GM21360 (cell line): Measurements from ENCODE around the gene NTM.
"Not testable (repeated sequence)": the region's sequence is repeated elsewhere in the genome, so short reads cannot be mapped to it uniquely, and the experiment has no call there.

Experiments
- ATAC-seq: cut with Tn5 transposase; IDR thresholded peaks from one replicate; pipeline ENCODE4 v1.9.1; 2021; ENCODE audit warnings: mild to moderate bottlenecking, moderate library complexity; ENCODE audit not compliant: unreplicated experiment

NTM gene

DNA sequence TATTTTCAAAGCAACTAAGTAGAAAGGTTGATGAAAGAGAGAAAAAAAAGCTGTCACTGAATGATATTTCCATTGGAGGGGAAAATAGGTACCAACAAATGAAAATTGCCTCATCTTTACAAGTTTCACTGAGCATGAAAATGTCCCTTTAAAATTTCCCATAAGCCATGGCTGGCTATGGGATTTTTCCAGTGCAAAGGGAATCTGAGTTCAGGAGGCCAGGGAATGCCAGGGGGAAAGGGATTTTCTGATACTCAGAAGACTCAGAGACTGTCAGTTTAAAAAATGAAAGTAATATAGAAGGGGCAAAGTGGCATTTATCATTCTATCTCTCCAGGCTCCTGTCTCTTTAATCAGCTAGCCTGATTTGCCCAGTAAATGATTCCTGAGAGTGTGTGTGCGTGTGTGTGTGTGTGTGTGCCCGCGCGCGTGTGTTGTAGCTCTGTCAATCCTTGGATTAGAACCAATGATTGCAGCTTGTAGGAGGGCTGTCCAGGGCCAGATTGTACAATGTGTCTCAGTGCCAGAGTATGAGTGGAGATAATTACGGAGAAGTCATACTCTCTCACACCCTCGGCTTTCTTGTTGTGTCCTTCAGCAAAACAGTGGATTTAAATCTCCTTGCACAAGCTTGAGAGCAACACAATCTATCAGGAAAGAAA is at the start of gene NTM:
TSS of gene NTM (plus strand) at position 526 of the 662 bp plus-strand sequence.
- no peak for ATAC-seq

DNA sequence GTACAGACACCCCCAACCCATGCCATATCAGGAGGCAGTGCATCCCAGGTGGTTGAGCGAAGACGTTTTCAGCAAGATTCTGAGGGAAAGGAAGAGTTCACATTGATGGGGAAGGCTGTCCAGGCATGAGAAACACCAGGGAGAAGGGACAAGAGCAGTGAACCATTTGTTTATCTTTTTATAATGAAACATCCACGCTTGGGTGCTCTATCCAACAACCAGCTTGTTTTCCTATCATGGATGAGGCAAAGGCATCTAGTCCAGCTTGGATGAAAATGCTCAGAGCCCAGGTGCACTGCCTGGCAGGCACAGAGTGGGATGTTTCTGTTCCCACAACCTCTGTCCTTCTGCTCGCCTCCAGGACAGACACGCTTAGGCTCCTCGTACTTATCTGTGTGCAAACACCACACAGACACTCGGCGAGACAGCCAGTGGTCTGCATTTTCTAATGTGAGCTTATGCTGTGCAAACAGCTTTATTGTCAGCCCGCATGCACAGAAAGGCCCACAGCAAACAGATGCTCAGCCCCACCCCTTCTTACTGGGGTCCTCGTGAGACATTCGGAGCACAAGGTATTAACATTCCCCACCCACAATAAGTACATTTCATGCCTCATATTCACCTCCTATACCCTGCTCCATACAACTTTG is 45.4 kb upstream of the NTM start:
- ATAC-seq, result no peak

DNA sequence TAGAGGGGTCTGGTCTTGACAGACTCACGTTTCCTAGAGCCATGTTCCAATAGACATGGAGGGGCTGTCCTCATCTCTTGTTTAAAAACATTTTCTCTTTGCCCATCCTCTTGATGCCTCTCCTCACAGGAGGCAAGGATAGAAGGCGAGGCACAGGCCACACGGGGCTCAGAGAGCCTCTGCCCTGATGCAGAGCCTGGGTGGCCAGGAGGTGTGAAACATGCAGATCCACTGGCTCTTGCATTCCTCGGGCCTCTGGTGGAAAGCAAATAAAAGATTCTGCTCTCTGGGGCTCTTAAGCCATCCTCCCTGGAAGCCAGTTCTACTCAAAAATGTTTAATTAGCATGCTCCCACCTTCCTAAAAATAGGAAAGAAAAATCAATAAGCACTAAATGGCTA is 43.6 kb upstream of the NTM start:
- no peak for ATAC-seq

DNA sequence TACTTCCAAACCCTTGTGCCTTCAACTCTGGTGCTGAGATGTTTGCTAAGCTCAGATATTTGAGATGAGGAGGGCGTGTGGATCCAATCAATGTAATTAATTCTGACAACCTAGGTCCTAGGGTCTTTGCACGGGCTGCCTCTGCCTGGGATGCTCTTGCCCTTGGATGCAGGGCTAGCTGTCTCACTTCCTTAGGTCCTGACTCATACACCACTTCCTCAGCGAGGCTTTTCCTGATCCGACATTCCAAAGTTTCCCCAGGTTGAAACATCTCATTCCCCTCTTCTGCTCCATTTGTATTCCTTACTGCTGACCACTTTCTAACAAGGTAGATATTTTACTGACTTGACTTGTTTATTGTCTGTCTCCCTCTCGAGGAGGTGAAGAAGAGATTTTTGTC is 43.0 kb upstream of the NTM start:
- ATAC-seq, result no peak

DNA sequence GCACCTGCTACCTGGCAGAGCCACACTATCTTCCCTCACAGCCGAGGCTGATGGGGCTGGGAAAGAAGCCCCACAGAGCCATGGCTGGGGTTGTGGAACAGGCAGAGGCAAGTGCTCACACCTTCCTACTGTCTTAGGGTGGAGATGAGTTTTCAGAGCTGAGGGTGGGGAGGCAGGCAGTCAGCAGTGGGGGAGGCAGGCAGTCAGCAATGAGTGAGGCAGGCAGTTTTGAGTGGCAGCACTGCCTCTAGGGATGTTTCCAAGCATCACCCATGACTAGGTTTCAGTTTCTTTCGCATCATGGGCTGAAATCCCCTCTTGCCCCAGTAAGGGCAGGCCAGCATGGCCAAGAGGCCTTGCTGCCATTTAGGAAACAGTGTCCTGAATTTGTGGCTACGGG is 41.6 kb upstream of the NTM start:
- no peak for ATAC-seq

DNA sequence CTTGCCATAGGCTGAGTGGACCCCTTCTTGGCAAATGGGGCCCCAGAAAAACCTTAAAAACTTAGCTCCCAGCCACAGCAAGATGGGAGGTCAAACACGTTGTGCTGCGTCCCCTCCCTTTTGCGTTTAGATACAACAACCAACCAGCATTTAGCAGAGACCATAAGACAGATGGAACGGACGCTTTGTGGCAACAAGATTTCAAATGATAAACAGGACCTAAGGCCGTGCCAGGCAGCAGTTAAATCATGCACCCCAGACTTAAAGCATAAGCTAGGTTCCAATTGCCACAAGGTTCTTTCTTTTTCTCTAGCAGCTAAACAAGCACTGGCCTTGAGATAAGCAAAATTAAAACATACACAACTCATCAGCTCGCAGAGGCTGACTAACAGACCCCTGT is 39.4 kb upstream of the NTM start:
- no peak for ATAC-seq

DNA sequence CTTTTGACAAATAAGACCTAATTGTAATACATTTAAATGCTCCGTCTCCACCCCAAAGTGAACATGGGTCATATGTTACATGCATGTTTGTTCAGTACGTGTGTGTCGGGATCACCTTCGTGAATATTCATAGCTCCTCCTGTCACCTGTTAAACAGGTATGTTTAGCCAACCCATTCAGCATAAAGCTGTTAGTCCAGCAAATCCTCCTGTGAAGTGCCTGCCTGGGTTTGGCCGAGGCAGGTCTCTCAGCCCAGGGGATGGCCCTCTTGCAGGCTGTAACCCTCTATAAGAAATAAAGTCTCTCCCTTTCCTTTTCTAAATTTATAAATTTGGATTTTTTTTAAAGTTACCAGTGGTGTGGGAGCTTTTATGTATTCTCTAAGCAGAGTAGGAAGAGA is 38.9 kb upstream of the NTM start:
- ATAC-seq, result no peak

DNA sequence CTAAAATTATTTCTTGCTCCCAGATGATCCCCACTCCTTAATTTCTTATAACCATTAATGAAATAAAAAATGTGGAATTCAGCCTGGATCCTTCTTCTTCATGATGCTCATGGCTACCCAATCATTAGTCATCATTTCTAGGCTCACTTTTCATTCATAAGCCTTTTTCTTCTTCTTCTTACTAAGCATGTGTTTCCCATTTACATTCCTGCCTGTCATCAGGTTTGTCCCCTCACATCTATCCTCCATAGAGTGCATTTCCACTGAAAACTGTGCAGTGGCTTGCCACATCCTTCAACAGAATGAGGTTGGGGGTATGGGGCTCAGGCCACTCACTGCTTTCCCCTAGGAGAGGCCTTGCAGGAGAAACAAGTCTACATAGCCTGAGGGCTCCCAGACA is 35.8 kb upstream of the NTM start:
- ATAC-seq, result no peak

DNA sequence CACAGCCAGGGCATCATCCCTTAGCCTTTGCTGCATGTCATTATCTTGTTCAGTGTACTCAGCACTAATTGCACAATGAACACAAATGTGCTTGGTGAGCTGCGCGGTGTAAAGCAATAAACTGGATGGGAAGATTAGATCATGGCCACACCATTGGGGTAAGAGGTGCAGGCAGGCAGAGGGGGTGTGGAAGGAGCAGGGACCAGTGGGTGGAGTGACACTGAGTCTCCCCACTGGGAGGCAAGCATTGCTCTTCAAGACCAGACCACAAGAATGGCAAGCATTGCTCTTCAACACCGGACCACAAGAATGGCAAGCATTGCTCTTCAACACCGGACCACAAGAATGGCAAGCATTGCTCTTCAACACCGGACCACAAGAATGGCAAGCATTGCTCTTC is 28.5 kb upstream of the NTM start:
- not testable (repeated sequence) for ATAC-seq

DNA sequence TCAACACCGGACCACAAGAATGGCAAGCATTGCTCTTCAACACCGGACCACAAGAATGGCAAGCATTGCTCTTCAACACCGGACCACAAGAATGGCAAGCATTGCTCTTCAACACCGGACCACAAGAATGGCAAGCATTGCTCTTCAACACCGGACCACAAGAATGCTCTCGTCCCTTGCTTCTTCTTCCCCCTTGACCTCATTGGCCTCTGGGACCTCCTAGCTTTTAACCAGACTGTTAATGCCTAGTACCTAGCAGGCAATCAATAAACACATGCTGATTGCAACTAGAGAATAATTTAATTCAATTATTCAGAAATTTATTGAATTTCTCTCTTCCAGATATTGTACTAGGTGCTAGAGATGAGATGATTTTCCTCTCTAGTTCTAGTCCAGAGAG is 28.0 kb upstream of the NTM start:
- ATAC-seq, result not testable (repeated sequence)

DNA sequence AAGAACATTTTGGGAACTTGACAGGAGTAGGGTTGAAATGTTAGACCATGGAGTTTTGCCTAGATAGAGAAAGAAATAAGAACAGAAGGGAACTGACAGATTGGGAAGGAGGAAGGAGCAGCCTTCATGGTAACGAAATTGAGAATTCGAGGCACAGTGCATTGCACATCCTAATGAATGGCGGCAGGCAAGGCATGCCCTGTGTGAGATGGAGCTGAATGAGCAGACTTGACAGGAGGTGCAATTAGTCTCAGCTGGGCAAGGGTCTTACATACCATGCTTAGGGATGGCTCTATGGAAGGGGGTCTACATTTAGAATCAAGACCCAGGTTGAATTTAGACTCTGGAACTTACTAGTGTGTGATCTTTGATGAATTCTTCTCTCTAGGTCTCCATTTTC is 25.0 kb upstream of the NTM start:
- no peak for ATAC-seq

DNA sequence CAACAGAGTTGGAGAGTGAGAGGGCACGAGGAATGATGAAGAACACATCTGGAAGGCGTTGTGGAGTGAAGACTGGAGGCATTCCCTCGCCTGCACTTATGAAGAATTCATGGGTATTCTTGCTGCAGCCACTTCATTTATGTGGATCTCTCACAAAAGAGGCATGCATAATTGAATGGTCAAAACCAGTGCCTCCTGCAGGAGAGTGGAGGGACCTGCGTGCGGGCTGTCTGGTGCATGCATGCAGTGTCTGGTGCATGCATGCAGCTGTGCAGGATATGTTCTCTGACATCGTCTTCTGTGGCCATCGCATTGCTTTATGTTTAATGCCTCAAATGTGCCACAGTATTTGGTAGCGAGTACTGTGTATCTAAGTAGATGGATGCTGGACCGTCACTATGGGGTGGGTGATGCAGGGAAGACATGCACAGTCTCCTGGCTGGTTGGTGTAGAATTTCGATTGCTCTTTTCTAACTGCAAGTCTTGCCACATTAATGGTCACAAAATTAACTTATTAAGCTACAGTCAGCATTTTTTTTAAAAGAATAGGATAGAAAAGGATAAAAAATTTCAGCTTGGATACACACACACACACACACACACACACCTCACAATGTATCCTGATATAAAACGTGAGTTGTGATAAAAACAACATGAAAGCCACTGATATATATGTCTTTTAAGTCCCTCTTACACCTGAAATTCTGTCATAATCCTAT is 20.9 kb upstream of the NTM start:
- no peak for ATAC-seq

DNA sequence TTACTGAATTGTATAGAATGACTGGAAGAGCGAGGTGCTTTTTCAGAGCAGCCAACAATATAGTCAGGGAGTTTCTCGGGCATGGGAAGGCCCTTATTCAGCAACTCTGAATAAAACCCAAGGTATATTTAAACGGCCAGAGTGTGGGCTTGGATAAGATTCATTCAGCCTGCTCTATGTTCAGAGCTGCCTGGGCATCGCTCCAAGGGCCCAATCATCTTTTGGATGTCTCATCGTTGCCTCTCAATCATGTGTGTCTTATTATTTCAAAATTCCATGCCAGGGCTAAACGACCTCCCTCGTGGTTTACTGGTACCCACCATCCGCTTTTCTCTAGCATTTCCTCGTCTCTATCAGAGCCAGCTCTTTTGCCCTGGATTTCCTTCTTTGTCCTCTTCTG is 19.5 kb upstream of the NTM start:
- ATAC-seq, result no peak

DNA sequence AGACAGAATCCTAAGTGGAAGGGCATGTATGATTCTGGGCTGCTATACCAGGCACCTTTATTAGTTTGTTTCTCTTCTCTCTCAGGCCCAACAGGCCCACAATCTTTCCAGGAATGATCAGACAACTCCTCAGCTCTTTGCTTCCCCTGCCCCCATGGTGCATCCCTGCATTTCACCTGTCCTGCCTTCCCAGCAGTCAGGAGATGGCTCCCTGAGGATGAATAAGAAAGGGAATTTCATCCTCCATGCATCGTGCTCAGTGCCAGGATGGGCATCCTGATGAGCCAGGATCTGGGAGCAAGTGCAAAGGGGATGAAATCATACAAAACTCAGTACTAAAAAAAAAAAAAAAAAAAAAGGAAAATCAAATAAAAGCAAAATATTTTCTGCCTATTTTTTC is 18.6 kb upstream of the NTM start:
- ATAC-seq, result no peak

DNA sequence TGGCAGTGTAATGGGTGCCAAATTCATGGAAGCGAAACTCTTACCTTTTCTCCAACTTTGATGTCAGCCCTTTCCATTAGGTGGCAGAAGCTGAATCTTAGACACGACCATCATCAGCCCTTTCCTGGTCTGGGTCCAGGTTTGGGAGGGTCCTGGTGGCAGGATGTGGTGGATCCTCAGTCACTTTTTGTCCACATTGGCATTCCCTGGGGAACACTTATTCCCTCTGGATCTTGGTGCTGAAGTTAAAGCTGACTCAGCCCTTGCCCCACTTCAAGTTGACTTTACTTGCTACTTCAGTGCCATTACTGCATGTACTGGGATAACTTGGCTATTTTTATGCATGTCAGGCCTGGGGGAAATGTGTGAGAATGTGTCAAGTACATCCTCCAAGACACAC is 16.6 kb upstream of the NTM start:
- no peak for ATAC-seq

DNA sequence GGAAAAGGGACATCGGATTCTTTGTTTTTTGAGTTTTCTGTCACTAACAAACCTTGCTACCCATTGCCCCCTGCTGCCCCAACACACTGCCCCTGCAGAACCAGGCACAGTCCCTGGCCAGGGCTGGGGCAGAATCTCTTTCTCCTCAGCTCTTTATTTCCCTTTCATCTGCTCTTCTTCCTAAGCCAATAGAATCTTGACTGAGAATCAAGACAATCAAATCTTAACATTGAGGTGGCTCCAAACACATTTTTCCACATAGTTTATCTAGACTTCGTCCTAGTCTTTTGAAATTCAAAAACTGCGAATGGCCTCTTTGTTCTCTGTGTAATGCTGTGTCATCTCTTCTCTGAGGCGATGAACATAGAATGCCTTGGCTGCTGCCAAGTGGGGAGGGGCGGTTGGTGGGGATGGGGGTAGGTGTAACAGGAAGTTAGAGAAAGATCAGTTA is 16.1 kb upstream of the NTM start:
- ATAC-seq, result no peak

DNA sequence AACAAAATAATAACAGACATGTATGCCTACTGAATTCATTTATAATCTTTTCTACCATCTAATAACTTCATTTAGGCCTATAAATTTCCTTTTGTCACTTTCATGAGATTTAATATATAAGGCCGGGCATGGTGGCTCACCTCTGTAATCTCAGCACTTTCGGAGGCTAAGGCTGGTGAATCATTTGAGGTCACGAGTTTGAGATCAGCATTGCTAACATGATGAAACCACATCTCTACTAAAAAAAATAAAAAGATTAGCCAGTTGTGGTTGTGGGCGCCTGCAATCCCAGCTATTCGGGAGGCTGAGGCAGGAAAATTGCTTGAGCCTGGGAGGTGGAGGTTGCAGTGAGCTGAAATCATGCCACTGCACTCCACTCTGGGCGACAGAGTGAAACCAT is 14.2 kb upstream of the NTM start:
- no peak for ATAC-seq

DNA sequence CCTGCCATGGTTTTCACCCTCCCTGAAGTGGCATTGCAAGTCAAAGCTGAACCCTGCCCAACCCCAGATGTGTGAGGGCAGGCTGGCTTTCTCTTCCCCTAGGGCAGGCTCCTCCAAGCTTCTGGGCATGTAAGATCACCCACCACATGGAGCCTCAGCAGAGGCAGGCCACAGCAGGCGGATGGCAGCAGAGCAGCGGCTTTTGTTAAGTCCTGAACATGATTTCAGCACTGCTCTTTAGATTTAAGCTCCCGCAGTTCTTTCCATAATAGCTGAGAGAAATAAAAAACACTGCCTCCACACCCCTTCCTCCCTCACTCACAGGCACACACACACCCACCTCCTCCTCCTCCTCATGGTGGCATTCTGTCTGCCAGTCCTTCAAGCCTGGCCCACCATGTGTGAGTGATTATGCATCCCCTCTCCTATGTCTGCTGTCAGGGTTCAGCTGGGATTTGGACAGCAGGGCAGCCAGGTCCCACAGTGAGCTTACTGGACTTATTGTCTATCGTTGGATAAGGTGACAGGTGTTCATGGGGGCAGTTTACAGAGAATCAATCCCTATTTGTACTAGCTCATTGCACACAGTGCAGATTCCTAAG is 5.0 kb upstream of the NTM start:
- ATAC-seq, result no peak

DNA sequence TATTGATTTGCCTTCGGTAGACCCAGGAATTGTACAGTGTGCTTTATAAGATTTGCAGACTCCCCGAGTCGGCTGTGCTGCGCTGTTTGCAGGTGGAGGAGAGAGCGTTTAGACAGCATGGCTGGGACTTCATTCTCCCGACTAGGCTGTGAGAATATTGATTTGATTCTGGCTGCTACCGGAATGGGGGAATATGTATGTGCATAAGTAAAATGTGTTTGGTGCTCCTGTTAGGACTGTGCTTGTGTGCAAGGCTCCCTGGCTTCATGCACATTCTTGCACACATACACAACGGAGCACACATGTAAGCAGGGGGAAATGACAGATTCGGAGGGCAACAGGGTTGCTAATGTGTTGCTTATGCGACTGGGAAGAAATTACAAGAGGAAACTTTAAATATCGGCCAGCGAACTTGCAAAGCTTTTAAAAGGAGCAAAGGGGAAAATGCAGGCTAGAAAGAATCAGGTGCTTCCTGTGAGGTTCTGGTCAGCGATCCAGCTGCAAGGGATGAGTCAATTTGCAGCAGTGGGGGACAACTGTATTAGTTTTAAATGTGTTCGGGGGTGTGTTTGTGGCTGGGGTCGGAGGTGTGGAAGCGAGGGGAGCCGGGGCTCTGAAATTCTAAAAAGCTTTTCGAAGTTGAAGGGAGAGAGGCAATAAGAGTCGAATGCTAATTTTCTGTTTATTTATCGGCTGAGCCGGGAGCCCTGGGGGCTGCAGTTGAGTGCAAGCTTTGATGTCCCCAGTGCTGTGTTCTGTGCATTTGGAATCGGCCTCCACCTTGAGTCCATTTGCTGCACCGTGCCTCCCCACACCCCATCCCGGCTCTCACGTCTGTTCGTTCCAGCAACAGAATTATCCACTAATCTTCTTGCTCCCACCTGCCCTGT is 731 bp downstream of the NTM start:
- no peak for ATAC-seq

DNA sequence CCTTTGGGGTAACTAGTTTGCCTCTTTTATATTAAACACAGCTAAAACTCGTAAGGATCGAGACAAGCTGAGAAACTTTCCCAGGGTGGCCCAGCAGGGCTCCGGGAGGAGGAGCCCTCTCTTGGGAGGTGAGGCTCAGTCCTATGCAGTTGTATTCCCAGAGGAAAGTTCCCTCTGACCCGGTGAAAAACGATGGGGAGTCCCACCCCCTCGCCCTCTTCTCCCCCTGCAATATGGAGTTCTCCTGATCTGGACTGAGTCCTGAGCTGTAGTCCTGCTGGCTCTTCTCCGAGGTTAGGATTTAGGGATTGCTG is 1.3 kb downstream of the NTM start:
- no peak for ATAC-seq
